OCI-LY7 (cell line): Measurements from ENCODE around the gene ADAM12.

Experiments used
- EZH2phosphoT487 ChIP-seq: fragments of 200-600 bp; sonication (generic); IDR thresholded peaks from 2 replicates; pipeline ENCODE4 v1.6.1; 2018; ENCODE audit warnings: low read depth, borderline replicate concordance, mild to moderate bottlenecking, mixed run types, antibody characterized with exemption, low read length, moderate library complexity, mixed read lengths
- TF ChIP-seq, protein P1 (sequence below): fragments of 200-600 bp; sonication (generic); conservative IDR thresholded peaks from 2 replicates; pipeline ENCODE4 v1.5.1; 2014; ENCODE audit warnings: mild to moderate bottlenecking, antibody characterized with exemption, low read length, moderate library complexity, mixed read lengths

DNA sequence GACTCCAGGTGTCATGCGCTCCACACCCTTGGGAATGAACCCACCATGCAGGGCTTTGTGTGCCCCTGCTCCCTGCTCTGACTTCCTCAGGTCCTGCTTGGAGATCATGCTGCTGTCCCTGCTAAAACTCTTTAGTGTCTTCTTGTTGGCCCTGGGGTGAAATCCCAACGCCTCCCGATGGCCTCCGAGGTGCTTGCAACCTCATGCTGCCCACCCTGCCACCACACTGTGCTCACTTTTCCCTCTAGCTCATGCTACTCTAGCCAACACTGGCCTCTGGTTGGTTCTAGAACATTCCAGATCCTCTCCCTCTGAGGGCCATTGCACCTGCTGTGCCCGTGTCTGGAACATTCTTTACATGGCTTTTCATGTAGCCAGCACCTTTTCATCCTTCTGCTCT, 227.7 kb downstream of the ADAM12 start:
- TF ChIP-seq, protein P1, sequence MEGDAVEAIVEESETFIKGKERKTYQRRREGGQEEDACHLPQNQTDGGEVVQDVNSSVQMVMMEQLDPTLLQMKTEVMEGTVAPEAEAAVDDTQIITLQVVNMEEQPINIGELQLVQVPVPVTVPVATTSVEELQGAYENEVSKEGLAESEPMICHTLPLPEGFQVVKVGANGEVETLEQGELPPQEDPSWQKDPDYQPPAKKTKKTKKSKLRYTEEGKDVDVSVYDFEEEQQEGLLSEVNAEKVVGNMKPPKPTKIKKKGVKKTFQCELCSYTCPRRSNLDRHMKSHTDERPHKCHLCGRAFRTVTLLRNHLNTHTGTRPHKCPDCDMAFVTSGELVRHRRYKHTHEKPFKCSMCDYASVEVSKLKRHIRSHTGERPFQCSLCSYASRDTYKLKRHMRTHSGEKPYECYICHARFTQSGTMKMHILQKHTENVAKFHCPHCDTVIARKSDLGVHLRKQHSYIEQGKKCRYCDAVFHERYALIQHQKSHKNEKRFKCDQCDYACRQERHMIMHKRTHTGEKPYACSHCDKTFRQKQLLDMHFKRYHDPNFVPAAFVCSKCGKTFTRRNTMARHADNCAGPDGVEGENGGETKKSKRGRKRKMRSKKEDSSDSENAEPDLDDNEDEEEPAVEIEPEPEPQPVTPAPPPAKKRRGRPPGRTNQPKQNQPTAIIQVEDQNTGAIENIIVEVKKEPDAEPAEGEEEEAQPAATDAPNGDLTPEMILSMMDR: no peak
- TF ChIP-seq EZH2phosphoT487: no peak
